ENCODE measurements around the gene PRELP.
"Not testable (repeated sequence)": the region's sequence is repeated elsewhere in the genome, so short reads cannot be mapped to it uniquely, and the experiment has no call there.

PRELP gene

DNA sequence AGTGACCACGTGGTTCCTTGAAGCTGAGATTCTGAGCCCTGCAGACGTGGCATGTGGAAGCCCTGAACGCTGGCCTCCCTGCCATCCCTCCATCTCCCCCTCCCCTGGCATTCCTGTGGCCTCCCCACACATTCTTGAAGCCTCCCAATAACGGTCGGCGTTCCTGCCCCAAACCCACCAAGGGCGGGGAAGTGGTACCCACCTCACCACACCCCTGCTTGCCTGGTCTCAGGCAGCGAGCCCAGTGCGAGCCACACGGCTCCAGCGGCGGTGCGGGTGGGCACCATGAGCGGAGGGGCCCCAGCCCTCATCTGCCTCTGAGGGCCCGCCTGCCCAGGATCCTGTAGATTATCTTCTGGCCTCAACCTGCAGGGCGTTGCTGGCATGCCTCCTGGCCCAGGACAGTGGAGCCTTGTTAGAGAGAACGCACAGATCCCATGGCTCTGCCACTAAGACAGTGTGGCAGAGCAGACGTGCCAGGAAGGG is 20.6 kb upstream of the PRELP start:
- DNase-seq = no peak

DNA sequence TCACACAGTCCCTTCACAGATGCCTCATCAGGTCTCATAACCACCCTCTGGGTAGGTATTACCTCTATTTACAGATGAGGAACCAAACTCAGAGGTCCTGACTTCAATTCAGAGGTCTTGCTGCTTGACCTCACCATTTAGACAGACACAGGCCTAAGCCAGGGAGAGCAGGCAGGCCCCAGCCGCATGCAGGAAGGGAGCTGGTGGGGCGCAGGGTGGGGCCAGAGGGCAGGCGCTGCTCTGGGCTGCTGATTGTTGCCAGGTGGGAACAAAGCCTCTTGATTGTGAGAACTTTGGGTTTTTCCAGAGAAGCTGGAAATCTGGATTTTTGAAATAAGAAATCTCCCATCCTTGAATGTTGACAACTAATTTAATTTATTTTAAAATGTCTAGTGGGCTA is 19.9 kb upstream of the PRELP start:
- DNase-seq = no peak

DNA sequence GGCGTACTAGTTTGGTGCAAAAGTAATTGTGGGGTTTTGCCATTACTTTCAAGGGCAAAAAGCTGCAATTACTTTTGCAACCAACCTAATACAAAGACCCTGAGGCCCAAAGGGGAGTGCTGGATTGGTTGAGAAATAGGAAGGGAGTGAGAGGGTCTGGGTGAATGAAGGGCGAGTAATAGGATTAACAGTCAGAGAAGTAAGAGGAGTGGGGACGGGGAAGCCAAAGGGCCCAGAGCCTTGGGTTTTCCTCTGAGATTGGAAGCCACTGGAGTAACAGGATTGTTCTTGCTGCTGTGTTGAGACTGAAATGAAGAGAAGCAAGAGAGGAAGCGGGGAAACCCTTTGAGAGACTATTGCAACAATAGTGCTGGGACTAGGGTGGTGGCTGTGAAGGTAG is 19.0 kb upstream of the PRELP start:
- DNase-seq = no peak

DNA sequence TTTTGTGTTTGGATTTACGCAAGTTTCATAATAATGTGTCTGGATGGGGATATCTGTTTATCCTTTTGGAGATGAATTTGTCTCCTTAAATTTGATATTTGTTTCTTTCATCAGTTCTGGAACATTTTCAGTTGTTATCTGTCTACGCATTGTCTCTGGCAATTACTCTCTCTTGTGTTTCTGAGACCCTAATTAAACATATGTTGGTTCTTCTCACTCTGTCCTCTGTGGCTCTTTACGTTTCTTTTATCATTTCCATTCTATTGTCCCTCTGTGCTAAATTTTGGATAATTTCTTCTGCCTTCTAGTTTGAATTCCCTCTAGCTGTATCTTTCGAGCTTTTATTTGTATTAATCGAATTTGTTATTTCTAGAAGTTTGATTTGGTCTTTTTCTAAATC is 17.5 kb upstream of the PRELP start:
- no peak for DNase-seq

DNA sequence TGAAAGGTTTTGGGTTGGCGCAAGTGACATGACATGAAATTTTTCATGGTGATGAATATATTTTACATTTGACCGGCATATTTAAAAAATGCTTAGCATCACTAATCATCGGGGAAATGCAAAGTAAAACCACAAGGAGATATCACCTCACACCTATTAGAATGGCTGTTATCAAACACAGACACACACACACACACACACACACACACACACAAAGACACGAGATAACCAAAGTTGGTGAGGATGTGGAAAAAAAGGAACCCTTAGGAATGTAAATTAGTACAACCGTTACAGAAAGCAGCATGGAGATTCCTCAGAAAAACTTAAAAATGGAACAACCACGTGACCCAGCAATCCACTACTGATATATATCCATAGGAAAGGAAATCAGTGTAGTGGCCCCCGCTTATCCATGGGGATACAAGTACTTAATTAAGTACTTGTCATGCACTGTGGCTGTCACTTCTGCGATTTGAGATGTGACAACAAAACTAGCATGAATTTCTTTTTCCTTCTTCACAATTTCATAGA is 15.9 kb upstream of the PRELP start:
- no peak for DNase-seq

DNA sequence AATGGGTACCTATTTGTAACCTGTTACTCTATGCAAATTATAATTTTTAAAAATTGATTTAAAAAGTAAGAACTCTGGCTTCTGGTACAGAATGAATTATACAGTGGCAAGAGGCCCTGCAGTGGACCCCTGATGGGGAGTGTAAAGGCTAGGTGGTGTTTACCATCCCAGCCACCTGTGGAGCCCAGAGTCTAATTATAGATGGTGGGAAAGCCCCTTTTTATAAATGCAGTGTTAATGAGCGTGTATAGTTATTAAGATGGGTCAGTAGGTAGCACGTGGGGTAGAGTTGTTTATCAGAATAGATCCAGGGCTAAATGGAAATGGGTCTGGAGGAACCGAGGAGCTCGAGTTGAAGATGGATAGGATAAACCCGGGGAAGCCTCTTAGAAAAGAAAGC is 13.9 kb upstream of the PRELP start:
- DNase-seq = no peak

DNA sequence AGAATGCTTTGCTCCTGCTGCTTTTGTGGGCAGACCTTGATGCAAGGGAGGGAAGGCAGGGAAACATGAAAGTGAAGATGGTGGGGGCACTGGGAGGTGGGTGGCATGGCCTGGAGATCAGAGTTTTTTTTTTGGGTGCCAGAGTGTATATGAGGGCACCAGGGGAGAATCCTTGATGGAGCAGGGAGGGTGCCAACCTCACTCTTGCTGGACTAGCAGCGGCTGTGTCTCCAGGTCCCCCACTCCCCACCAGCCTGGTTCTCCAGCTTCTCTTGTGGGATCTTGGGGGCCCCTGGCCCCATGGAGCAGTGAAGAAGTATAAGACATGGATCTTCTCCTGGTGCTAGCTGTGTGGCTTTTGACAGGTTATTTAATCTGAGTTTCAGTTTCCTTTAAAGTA is 13.5 kb upstream of the PRELP start:
- DNase-seq = no peak

DNA sequence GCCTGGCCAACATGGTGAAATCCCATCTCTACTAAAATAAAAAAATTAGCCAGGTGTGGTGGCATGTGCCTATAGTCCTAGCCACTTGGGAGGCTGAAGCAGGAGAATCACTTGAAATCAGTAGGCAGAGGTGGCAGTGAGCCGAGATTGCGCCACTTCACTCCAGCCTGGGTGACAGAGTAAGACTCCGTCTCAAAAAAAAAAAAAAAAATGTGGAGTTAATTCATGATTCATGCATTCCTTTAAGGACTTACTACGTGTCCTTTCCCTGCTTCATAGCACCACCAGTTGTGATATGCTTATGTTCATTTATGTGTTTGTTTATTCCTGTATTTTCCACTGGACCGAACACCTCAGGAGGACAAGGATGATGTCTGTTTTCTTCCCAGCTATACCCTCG is 12.7 kb upstream of the PRELP start:
- no peak for DNase-seq

DNA sequence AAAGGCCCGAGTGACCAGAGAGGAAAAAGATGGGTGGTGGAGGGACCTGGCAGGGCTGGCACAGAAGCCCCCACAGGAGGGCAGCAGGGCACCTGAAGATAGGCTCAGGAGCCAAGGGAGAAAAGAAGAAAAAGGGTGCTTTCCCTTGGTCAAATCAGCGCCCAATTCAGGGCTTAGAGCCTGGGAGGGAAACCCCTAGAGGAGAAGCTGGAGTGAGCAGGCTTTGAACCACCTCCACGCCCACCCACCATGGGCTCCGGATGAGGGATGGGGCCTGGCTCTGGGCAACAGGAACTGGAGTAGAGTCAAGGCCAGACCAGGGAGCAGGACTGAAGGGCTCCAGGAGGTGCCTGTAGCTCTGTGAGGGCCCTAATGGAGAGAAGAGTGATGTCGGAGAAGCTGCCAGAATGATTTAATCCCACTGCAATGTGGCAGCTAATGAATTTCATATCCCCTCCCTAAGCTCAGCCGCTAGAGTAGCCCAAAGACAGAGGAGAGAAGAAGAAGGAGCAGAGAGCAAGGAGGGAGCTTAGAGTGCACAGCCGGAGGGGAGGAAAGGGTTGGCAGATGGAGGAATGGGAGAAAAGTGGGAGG is 12.0 kb upstream of the PRELP start:
- DNase-seq = no peak

DNA sequence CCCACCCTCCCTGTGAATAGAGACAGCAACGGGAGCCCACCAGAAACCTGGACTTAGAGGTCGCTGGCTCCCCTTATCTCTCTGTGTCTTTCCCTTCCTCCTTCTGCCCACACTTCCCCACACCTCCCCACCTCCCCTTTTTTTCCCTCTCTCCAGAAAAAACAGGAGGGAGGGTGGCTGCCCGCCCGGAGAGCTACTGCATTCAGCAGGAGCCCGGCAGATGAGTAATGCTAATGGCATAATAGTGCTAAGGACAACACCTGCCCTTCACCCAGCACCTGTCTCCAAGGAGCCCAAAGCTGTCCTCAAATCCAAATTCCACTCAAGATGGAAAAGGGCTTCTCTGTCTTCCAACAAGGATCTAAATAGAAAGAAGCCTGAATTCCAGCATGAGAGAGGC is 11.4 kb upstream of the PRELP start:
- DNase-seq = no peak

DNA sequence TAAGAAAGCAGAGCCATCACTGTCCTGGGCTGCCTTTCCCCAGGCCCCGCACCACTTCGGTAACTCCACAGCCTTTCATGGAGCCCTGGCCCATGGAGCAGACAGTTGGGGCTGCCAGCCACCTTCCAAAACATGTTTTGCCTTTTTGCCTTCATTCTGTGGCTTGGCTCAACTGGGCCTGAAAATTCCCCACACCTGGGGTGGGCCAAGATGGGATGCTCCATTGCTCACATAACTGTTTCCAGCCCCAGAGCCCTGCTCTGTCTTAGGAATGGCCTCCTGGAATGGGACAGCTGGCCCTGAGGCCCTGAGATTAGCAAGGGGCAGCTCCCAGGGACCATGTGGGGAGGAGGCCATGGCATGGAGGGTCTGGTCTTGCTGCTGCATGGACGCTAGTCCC is 10.9 kb upstream of the PRELP start:
- DNase-seq = no peak

DNA sequence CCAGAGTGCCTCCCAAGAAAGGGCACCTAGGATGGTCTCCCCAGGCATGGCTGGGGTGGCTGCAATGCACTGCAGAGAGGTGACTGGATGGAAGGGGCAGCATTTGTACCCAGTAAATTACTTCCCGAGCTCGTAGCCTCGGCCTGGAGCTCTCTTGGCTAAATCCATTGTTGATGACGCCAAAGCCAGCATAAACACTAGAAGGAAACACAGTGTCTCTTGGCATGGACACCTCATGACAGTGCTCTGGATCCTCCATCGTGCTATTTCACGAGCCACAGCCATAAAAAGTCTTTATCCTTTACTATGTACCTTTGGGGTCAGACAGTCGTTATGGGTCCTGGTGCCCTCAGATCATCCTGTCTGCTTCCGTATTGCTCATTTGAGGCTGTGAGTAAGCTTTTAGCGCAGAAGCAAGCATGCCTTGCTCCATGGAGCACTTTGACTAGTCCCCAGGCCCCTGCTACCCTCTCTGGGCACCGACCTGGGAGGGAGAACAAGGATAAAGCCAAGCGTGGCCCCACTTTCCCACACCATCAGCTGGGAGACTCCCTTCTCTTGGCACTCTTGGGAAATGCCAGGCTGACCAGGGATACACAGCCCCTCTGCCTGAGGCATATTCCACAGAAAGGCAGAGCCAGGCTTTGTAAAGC is 10.3 kb upstream of the PRELP start:
- no peak for DNase-seq

DNA sequence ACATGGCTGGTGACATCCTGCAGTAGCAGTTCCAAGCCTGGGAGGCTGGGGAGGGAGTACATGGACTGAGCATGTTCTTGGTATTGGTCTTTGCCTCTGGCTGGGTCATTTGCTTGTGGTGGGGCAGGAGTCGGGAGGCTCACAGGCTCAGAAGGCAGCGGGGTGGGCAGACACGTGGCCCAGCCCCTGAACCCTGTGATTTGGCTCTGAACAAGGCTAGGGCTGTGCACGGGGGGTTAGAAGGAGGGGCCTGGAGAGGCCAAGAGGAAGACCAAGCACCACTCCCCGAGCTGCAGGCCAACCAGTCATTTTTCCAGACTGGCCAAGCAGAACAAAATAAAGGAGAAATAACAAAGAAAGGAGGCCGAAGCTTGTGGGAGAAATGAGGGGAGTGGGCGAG is 9.7 kb upstream of the PRELP start:
- no peak for DNase-seq

DNA sequence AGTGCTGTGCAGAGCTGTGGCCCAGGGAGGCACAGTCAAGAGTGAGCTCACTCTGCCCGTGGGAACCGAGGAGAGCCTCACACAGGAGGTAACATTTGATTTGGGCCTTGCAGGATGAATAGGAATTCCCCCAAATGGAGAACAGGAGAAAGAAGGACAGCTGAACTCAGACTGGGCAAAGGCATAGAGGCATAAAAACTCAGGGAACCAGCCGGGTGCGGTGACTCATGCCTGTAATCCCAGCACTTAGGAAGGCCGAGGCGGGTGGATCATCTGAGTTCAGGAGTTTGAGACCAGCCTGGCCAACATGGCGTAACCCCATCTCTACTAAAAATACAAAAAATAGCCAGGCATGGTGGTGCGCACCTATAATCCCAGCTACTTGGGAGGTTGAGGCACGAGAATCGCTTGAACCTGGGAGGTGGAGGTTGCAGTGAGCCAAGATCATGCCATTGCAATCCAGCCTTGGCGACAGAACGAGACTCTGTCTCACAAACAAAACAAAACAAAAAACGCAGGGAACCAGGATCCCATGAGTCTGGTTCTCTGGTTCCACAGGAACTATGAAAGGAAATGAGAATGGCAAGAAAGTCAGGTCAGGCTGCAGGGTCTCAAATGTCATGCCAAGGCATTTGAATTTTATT is 8.6 kb upstream of the PRELP start:
- not testable (repeated sequence) for DNase-seq

DNA sequence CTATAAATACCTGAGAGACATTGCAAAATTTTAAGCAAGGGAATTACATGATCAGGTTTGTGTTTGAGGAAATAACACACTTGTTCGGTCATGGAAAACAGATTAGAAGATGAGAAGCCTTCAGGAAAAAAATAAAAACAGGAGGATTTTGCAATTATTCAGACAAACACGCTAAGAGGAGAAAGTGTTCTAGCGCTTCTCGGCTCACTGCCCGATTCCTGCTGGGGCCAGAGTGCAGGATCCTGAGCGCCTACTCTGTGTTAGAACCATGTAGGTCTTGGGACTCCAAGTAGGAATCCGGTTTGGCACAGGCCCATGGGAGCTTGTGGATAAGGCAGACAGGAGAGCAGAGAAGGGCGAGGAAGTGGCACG is 8.1 kb upstream of the PRELP start:
- DNase-seq = no peak

DNA sequence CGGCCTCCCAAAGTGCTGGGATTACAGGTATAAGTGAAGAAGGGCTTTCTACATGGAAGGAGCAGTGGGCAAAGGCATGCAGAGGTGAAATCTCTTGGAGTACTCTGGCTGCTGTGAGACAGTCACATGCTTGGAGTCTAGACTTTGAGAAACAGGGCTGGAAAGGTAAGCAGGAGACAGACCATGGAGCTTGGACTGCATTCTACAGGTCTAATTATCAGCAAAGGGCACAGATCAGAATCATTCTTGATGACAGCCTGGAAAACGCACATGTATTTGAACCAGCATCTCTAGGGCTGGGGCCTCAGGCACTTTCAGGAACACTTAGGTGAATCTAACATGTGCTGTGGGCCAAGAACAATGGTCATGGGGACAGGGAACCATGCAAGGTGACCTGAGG is 7.3 kb upstream of the PRELP start:
- DNase-seq = no peak

DNA sequence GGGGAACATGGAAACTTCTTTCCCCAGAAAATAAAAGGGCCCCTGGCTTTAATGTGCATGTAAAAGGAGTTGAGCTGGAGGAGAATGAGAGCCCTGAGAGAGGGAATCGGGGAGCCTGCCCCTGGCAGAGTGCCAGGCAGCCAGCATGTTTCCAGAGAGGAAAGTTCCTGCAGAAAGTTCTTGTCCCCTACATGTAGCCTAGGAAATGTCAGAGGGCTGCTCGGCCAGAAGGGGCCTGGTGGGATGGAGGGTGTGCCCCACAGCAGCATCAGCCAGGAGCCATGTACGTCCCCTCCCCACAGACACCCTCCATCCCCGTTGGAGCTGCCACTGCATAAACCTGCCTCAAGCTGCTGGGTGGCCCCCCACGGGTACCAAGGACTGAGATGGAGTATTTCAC is 5.4 kb upstream of the PRELP start:
- no peak for DNase-seq

DNA sequence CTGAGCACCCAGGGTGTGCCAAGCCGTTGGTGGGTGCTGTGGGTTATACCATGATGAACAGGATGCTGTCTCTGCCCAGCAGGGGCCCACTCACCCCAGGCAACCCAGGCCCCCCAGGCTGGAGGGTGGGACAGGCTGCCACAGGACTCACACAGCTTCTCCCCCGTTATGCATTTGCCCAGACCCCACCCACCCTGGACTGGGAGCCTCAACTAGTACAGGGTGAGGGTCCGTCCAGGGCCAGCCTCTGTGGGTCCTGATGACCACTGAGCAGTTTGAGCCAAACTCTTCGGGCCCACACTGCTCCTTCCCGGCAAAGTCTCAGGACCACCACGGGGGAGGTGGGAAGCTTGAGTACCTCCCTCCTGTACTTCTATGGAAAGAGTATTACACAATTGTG is 3.8 kb upstream of the PRELP start:
- no peak for DNase-seq

DNA sequence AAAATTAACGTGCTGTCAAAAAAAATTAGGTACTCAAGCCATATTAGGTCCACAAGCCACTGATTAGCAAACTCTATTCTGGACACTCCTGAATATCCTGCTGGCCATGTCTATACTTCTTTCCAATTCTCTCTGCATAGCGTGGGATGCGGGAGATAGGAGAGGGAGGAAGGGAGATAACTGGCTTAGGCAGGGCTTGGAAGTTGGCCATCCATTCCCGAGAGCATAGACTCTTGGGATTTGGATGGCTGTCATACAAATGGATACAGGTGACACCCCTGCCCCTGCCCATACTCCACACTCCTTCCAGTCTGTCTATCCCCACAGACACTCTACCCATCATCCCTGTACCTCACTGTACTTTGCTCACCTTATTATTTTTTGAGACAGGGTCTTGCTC is 2.3 kb upstream of the PRELP start:
- no peak for DNase-seq

DNA sequence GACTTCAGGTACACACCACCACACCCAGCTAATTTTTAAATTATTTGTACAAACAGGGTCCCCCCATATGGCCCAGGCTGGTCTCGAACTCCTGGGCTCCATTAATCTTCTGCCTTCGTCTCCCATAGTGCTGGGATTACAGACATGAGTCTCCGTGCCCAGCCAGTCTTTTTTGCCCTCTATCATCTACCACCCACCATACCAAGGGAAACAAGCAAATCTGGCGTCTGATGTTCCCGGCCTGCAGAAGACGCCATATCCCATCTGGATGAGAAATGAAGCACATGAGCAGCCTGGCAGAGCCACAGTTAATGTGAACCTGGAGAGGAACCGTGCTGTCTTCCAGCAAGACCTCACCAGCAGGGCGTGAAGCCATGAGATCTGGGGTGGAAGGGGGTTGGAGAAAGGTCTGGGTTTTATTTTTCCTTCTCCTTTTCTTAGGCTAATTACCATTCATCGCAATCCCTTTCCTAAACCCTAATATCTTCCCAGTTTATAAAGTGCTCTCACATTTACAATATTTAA is 1.8 kb upstream of the PRELP start:
- DNase-seq = no peak

DNA sequence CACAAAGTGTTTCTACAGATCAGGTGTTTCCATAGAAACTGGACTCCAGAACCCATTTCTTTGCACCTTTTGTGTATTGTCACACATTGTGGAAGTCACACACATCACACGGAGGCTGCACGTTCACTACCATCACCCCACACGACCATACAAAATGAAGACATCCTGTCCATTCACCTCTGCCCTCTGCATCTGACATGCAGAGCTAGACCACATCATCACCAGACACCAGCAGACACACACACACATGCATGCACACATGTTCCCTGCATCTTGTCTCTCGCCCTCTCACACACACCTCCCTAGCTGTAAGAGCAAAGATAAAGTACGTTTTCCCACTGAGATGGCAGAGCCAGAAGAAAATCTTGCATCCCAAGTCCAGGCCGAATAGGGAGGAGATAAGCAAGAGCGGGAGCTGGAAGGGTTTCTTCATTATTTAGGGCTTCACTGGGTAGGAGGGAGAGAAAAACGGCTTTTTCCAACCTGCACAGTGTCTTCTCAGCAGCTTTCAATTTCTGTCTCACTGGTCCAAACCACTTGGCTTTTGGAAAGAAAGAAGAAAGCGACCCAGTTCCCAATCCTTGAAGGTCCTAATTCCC is 709 bp downstream of the PRELP start:
- DNase-seq = no peak

DNA sequence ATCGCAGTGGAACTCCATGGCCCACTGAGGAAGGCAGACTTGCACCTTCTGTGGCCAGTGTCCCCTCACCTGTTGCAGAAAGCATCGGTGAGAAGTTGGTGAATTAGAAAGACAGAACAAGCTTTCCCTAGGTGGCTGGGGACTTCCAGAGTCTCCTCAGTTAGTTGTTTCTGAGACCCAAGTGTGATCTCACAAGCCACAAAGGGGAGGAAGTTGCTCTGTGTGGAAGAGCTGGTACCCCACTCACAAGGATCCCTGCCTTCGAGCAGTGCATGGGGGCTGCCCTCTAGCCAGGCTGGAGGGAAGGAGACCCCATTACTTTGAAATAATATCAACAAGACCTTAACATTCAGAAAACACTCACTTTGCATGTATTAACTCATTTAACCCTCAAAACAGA is 2.1 kb downstream of the PRELP start:
- no peak for DNase-seq

DNA sequence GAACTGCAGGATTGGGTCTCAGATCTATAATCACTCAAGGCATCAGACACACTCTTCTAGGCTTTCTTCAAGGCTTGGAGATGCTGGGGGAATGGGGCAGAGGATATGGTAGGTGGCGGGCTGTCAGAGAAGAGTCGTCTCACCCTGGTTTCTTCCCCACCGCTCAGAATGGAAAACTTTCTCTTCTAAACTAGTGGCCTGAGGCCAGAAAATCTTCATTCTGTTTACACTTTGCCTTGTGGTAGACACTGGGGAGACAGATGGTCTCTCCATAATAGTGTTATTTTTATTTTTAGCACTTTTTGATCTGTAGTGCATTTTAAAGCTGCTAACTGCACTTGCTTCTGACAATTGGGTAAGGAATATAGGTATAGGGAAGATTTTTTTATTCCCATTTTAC is 2.6 kb downstream of the PRELP start:
- no peak for DNase-seq

DNA sequence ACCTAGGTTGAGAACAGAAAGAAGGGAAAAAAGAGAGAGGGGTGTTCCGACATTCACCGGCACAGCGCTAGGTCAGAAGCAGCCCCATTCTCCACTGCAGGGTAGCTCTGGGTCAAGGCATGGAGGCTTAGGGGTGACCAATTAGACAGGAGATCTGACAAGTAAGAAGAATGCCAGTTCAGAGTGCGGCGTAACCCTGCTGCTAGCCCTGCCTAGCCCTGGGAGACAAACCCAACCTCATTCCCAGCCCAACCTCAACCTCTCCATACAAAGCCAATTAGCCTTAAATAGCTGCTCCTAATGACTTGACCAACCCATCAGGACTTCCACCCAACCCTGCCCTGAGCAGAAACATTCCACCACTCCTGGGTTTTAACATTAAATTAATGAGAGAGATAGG is 3.4 kb downstream of the PRELP start:
- DNase-seq = no peak

All from NCI-H526 (cell line).